ENCODE data around the gene LIN28B. TPM values are rescaled to one million over a fixed set of nuclear protein-coding genes. Genes with fewer than 3 reads are reported as not detected.

LIN28B gene
- total and polyA plus RNA-seq, 2 donors (not counting 1 experiment from before 2014, with no cell fraction given): not detected

- no peak for DNase-seq (ENCODE audit: low read depth in 2 of 2)
- no peak overlapping the region for H3K4me2 ChIP-seq (ENCODE audit: extremely low read depth, insufficient read depth, low read length)
- H2AFZ ChIP-seq (ENCODE audit: low read length): no peak overlapping the region
- H3K4me3 ChIP-seq (replicated peaks in 1 of 4; ENCODE audit: control extremely low read depth in 1 of 4, insufficient read depth in 1 of 4, low read depth in 3 of 4, low read length in 4 of 4): no peak overlapping the region
- H3K36me3 ChIP-seq (ENCODE audit: control insufficient read depth, insufficient read depth, low read length): no peaks in the 10 kb centered on the region
- H4K20me1 ChIP-seq (ENCODE audit: control insufficient read depth, extremely low read depth, insufficient read depth, low read length): no peaks in the 10 kb centered on the region
- no peak overlapping the region for H3K27ac ChIP-seq (ENCODE audit: insufficient read depth, low read length)
- no peaks in the 10 kb centered on the region for H3K4me1 ChIP-seq (ENCODE audit: control insufficient read depth, extremely low read depth, insufficient read depth, low read length)
- TF ChIP-seq, protein P1, sequence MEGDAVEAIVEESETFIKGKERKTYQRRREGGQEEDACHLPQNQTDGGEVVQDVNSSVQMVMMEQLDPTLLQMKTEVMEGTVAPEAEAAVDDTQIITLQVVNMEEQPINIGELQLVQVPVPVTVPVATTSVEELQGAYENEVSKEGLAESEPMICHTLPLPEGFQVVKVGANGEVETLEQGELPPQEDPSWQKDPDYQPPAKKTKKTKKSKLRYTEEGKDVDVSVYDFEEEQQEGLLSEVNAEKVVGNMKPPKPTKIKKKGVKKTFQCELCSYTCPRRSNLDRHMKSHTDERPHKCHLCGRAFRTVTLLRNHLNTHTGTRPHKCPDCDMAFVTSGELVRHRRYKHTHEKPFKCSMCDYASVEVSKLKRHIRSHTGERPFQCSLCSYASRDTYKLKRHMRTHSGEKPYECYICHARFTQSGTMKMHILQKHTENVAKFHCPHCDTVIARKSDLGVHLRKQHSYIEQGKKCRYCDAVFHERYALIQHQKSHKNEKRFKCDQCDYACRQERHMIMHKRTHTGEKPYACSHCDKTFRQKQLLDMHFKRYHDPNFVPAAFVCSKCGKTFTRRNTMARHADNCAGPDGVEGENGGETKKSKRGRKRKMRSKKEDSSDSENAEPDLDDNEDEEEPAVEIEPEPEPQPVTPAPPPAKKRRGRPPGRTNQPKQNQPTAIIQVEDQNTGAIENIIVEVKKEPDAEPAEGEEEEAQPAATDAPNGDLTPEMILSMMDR (conservative IDR thresholded peaks at IDR 0.05 in 1 of 2, IDR thresholded peaks at IDR 0.05 in 1 of 2; ENCODE audit: low read depth in 1 of 2, low read length in 2 of 2): no peak
- no peak overlapping the region for H3K9ac ChIP-seq (ENCODE audit: insufficient read depth, low read length)
- no peaks in the 10 kb centered on the region for H3K9me3 ChIP-seq (ENCODE audit: control insufficient read depth, insufficient read depth, low read depth, low read length)
- H3K27me3 ChIP-seq (ENCODE audit: control insufficient read depth, insufficient read depth, low read length): no peaks in the 10 kb centered on the region
- no peaks in the 10 kb centered on the region for H3K79me2 ChIP-seq (ENCODE audit: control insufficient read depth, insufficient read depth, low read length)
Observed at GRCh38 chr6:105095139-105095538, 138.2 kb downstream of the LIN28B start.

DNA sequence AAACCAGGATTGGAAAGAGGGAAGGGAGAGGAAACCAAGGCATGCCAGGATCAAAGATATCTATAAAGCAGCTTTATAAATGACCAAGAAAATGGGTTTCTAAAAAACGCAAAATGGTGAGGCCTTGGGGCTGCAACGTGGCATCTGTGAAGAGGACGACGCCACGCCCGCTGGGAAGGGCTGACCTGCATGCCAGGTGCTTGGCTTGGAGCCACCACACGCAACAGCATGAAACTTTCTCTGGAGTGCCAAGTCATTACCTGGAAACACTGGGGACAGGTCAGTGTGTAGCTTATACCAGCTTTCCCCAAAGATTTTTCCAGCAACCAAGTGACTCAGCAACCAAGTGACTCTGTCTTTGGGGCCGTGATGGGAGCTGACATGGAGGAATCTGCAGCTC lies 140.4 kb downstream of the LIN28B start:
- Histone ChIP-seq H2AFZ (ENCODE audit: low read length) (no peak overlapping the region), H3K4me1 (ENCODE audit: control insufficient read depth, extremely low read depth, insufficient read depth, low read length) (no peaks in the 10 kb centered on the region), H3K9me3 (ENCODE audit: control insufficient read depth, insufficient read depth, low read depth, low read length) (no peaks in the 10 kb centered on the region), H3K4me3 (replicated peaks in 1 of 4; ENCODE audit: control extremely low read depth in 1 of 4, insufficient read depth in 1 of 4, low read depth in 3 of 4, low read length in 4 of 4) (no peak overlapping the region), H3K9ac (ENCODE audit: insufficient read depth, low read length) (no peak overlapping the region), H3K27ac (ENCODE audit: insufficient read depth, low read length) (no peak overlapping the region), H3K36me3 (ENCODE audit: control insufficient read depth, insufficient read depth, low read length) (no peaks in the 10 kb centered on the region), H4K20me1 (ENCODE audit: control insufficient read depth, extremely low read depth, insufficient read depth, low read length) (no peaks in the 10 kb centered on the region), H3K79me2 (ENCODE audit: control insufficient read depth, insufficient read depth, low read length) (no peaks in the 10 kb centered on the region), H3K27me3 (ENCODE audit: control insufficient read depth, insufficient read depth, low read length) (no peaks in the 10 kb centered on the region), H3K4me2 (ENCODE audit: extremely low read depth, insufficient read depth, low read length) (no peak overlapping the region)
- no peak for TF ChIP-seq EZH2 (IDR thresholded peaks at IDR 0.05; ENCODE audit: low read length, missing control alignments)
- TF ChIP-seq, protein P1 (conservative IDR thresholded peaks at IDR 0.05 in 1 of 2, IDR thresholded peaks at IDR 0.05 in 1 of 2; ENCODE audit: low read depth in 1 of 2, low read length in 2 of 2): no peak
- no peak for DNase-seq (ENCODE audit: low read depth in 2 of 2)

DNA sequence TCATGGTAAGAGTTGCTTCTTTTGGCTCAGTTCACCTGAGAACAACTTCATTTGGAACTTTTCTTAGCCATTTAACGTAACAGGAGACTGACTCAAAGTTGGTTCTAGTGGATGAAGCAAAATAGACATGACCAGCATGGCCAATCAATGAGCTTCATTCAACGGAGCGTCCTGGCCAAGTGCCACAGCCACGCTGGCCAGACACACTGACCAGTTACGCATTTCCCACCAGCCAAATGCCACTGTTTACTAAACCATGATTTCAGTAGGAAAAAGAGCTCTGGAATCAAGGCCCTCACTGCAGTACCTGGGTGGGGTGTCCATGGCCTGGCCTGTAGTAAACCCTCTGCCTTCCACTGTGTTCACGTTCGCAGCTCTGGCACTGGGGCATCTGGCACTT lies 142.5 kb downstream of the LIN28B start:
- Histone ChIP-seq H4K20me1 (ENCODE audit: control insufficient read depth, extremely low read depth, insufficient read depth, low read length) (no peaks in the 10 kb centered on the region), H3K79me2 (ENCODE audit: control insufficient read depth, insufficient read depth, low read length) (no peaks in the 10 kb centered on the region), H3K4me1 (ENCODE audit: control insufficient read depth, extremely low read depth, insufficient read depth, low read length) (no peaks in the 10 kb centered on the region), H3K4me2 (ENCODE audit: extremely low read depth, insufficient read depth, low read length) (no peak overlapping the region), H2AFZ (ENCODE audit: low read length) (no peak overlapping the region), H3K9me3 (ENCODE audit: control insufficient read depth, insufficient read depth, low read depth, low read length) (no peaks in the 10 kb centered on the region), H3K4me3 (replicated peaks in 1 of 4; ENCODE audit: control extremely low read depth in 1 of 4, insufficient read depth in 1 of 4, low read depth in 3 of 4, low read length in 4 of 4) (no peak overlapping the region), H3K27me3 (ENCODE audit: control insufficient read depth, insufficient read depth, low read length) (no peaks in the 10 kb centered on the region), H3K27ac (ENCODE audit: insufficient read depth, low read length) (no peak overlapping the region), H3K9ac (ENCODE audit: insufficient read depth, low read length) (no peak overlapping the region), H3K36me3 (ENCODE audit: control insufficient read depth, insufficient read depth, low read length) (no peaks in the 10 kb centered on the region)
- no peak for DNase-seq (ENCODE audit: low read depth in 2 of 2)
- TF ChIP-seq, protein P1 (conservative IDR thresholded peaks at IDR 0.05 in 1 of 2, IDR thresholded peaks at IDR 0.05 in 1 of 2; ENCODE audit: low read depth in 1 of 2, low read length in 2 of 2): no peak
- TF ChIP-seq EZH2 (IDR thresholded peaks at IDR 0.05; ENCODE audit: low read length, missing control alignments): no peak
